HG03558 (cell line): ENCODE measurements around the gene PEX5L.
"Not testable (repeated sequence)": the region's sequence is repeated elsewhere in the genome, so short reads cannot be mapped to it uniquely, and the experiment has no call there.

ENCODE experiments used
- ATAC-seq: cut with Tn5 transposase; IDR thresholded peaks from one replicate; pipeline ENCODE4 v1.9.1; 2021; ENCODE audit warnings: moderate number of reproducible peaks; ENCODE audit not compliant: unreplicated experiment; ENCODE audit errors: extremely low read depth

PEX5L gene

GRCh38 chr3:180036671-180037455 is at the start of gene PEX5L:
Gene PEX5L (minus strand): TSS chr3:180036937. CDS start chr3:180036599, 338 bp downstream.
- ATAC-seq: no peak

GRCh38 chr3:180085122-180085710 is 48.5 kb upstream of the PEX5L start:
- no peak for ATAC-seq

- no peak for ATAC-seq
These were observed 46.0 kb upstream of the PEX5L start for GRCh38 chr3:180082699-180083098.

- no peak for ATAC-seq
These were observed 41.9 kb upstream of the PEX5L start for GRCh38 chr3:180078592-180078991.

DNA sequence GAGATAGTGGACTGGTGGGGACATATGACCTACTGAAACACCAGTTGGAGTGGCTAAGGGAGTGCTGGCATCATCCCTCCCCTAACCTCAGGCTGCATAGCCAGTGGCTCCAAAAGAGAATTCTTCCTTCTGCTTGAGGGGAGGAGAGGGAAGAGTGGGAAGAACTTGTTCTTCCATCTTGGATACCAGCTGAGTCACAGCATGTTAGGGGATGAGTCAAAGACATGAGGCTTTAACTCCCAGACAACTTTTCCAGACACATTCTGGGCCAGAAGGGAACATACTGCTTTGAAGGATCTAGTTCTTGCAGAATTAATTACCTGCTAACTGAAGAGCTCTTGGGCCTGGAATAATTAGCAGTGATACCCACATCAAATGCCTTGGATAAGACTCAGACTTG is 36.8 kb upstream of the PEX5L start:
- no peak for ATAC-seq

GRCh38 chr3:180072786-180073185 is 36.0 kb upstream of the PEX5L start:
- no peak for ATAC-seq

GRCh38 chr3:180070925-180071324 is 34.2 kb upstream of the PEX5L start:
- no peak for ATAC-seq

DNA sequence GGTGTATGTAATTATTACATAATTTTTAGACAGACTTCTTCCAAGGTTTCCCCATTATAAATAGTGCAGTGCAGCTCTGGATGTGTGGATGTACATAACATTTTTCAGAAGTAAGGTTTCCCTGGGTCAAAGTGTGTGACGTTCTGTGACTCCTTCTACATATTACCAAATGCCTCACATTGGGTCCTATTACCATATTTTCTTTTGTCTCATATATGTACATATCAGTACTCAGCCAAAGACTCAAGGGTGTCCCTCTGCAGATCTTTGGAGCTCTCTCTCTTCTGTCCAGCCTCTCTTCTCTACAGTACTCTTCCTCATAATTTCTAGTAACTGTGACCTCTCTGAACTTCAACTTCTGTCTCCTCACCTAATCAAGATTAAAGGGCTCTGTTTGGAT is 31.3 kb upstream of the PEX5L start:
- no peak for ATAC-seq

DNA sequence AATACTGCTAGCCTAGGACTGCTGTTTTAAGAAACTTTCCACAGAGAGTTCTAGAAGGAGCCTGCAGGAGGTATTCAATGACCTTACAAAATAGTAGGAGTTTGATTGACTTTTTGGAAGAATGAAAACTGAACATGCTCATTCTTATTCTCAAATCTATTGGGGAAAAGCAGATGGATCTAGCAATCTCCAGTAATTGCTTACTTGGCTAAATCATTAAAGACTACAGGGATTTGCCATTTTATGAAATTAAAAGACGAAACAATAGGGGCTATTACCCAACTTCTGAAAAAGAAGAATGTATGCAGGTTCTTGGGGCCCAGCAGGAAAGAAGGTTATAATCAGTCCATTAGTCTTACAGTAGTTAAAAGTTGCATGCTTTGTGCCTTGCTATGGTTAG is 29.9 kb upstream of the PEX5L start:
- no peak for ATAC-seq

- no peak for ATAC-seq
These were observed 27.0 kb upstream of the PEX5L start for GRCh38 chr3:180063783-180064182.

GRCh38 chr3:180062771-180063170 is 26.0 kb upstream of the PEX5L start:
- no peak for ATAC-seq

DNA sequence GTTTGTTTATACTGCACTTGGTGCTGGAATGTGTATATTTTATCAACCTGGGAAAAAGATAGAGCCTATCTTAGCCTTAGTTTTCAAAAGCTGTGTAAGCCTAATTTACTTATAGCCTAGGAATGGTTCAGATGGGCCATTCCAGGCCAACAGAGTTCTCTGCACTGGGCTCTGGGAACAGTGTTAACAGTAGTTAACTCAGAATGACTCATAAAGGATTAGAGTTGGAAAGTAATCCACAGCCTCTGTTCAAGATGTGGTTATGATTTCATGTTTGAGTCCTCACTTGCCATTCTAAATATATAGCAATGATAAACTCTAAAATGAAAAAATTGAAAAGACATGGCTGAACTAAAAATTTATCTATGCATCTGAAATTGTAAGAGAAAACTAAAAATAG is 22.6 kb upstream of the PEX5L start:
- ATAC-seq: no peak

DNA sequence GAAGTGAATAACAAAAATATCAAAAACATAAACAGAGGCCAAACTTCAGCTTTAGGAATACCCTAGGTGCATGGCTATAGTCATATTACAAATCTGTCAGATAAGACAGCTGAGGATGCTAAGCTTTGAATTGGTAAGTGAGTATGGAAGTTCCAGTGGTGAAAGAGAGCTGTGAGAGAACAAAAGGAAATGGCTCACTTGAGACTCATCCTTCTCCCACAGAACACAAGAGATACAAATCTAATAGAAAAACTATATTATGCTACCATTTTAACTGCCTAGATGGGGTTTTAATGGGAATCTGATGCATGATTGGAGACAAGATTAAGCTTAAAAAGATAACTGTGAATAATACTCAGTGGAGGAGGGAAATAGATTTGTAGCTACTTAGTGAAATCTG is 21.5 kb upstream of the PEX5L start:
- ATAC-seq: no peak

GRCh38 chr3:180055656-180056055 is 18.9 kb upstream of the PEX5L start:
- ATAC-seq: not testable (repeated sequence)

GRCh38 chr3:180049391-180049790 is 12.7 kb upstream of the PEX5L start:
- no peak for ATAC-seq

GRCh38 chr3:180048840-180049239 is 12.1 kb upstream of the PEX5L start:
- ATAC-seq: no peak

DNA sequence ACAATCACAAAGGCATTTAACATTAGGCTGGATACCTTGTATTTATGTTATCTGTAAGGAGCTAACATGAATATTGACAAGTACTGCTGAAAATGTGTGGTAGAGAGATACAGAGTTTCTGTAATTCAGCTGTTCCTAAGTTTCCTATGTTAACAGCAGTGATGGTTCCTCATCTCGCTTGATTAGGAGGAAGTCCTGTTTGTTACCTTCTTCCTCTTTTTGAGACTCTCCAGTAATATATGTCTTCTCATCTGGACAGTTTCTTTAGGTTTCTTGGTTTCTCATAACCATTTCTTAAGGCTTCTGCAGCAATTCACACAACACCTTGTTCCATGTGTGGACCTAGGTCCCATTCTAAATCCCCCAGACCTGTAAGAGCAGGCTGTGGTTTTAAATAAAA is 11.4 kb upstream of the PEX5L start:
- peak; percentile 83 for ATAC-seq

DNA sequence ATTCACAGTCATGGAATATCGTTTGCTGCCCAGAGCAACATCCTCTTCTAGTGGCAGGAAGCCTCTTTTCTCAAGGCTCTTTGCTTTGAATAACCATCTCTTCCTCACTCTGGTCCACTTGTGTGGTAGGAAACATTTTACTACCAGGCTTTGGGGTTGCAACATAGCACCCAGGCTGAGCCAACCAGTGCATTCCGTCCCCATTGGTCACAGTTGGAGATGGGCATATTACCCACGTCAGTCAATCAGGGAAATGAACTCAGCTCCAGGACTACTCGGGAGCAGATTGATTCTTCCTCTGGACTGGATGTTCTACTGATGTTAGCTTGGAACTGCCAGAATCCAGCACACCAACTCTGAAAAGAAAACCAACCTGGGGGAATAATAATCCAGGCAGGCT is 4.2 kb upstream of the PEX5L start:
- ATAC-seq: no peak

DNA sequence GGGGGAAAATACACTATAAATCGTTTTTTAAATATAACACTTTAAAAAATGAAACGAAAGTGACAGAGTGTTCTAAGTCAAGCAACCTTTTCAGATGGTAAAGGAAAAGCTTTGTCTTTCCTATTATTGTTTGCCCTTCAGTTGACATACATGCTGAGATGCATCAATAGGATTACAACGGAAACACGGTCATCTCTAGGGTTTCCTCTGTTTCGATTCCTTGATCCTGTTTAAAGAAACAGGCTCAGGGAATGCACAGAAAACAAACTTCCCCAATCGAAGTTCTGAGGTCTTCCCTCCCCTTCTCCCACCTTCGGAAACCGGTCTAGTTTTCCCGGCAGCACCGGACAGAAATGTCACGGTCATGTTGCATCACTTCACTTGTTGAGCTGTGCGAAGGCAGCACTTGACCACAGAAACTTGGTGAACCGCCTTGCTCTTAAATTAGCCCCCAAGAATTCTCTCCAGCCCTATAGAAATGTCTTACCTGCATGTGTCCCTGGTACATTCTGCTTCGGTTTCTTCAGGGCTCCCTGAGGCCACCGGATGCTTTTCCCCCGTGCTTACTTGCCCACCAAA is 556 bp downstream of the PEX5L start:
- no peak for ATAC-seq

GRCh38 chr3:180026997-180027396 is 9.7 kb downstream of the PEX5L start:
- ATAC-seq: no peak

DNA sequence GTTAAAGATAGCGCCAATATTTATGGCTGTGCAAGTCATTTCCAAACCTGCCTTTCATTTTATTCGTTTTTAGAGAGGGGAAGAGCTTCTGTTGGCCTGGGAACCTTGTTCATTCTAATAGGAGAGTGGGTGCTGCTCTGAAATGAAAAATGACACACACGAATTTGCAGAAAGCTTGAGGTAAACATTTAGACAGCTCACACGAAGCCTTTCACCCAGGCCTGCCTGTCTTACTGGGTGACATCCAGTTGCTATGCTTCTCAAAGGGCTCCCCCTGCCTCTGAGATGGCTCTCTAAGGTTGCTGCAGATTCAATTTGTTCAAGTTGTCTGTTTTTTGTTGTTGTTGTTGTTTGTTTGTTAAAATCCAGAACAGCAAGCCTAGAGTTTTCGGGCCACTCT is 18.2 kb downstream of the PEX5L start:
- ATAC-seq: no peak

DNA sequence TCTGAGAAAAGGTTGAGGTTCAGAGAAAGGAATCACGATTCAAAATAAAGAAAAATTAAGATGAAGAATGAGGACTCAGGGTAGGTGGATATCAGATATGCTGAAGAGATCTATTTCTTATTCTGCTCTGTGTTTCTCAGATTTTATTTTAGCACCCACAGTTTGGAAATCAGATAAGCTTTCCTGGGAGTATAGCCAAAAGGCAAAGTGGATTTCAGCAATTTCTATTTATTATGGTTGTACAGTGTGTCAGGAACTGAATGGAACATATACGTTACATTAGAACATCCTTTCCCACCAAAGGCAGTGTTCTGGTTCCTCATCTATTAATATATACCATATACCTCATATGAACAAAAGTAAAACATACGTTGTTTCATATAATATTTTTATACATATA is 18.9 kb downstream of the PEX5L start:
- ATAC-seq: no peak
